Esophagus squamous epithelium (tissue), 5 donors: ENCODE results near the gene RNF149. TPM values are rescaled to one million over a fixed set of nuclear protein-coding genes. Genes with fewer than 3 reads are reported as not detected.

Source experiments
- DNase-seq: peaks from one replicate; lab custom pipeline; 2025; lab: John Stamatoyannopoulos, UW
- H3K27ac ChIP-seq, 4 donors: fragments of 200-600 bp; sonication (generic); one replicate each; pipeline ENCODE4 v1.5.1; 2016 to 2019; ENCODE audit warnings: mild to moderate bottlenecking in 1 of 4
- H3K27me3 ChIP-seq, 4 donors: fragments of 200-600 bp; sonication (generic); 1 replicate in 3 of 4; 2 replicates in 1 of 4; pipeline versions ENCODE4 v1.5.1 to v1.6.0; 2017 to 2021; ENCODE audit warnings: antibody characterized with exemption in 1 of 4
- H3K36me3 ChIP-seq, 3 donors: fragments of 200-600 bp; sonication (generic); one replicate each; pipeline ENCODE4 v1.5.1; 2016 to 2019
- H3K4me1 ChIP-seq, 3 donors: fragments of 200-600 bp; sonication (generic); one replicate each; pipeline ENCODE4 v1.5.1; 2017 to 2019
- H3K4me3 ChIP-seq, 4 donors: fragments of 200-600 bp; sonication (generic); 1 replicate in 3 of 4; 2 replicates in 1 of 4; pipeline ENCODE4 v1.5.1; 2016 to 2019; ENCODE audit warnings: mild to moderate bottlenecking in 2 of 4, moderate library complexity in 1 of 4
- H3K9me3 ChIP-seq, 3 donors: fragments of 200-600 bp; sonication (generic); one replicate each; pipeline ENCODE4 v1.5.1; 2016 to 2019
- POLR2A ChIP-seq, 4 donors: fragments of 450-650 bp; IDR thresholded peaks; one replicate each; pipeline ENCODE4 v1.6.1; 2017; ENCODE audit warnings: antibody characterized with exemption in 4 of 4, mild to moderate bottlenecking in 4 of 4, moderate library complexity in 3 of 4
- WGBS, 2 donors: methylation state at CpG; one replicate each; pipeline ENCODE4 v1.1.5; 2018; 5-methylcytosine and 5-hydroxymethylcytosine counted together
- intact Hi-C: fragments of 100-400 bp; cut with DNase I; formaldehyde crosslinking; loops from one replicate; pipeline ENCODE4 v1.15.0; 2022
- total RNA-seq, 4 donors: library from RNA; depleted of rRNA; stranded (reverse); fragments of >200 nt; gene quantifications; one replicate each; pipeline ENCODE4 v1.1.0, GENCODE V29; 2016
- TF ChIP-seq, protein P1 (sequence below), 6 experiments: fragments of 450-650 bp in 4 of 6; fragments of 200-600 bp in 2 of 6; sonication (generic) in 2 of 6; IDR thresholded peaks; one replicate each; pipeline ENCODE4 v1.5.1; 2016 to 2019; ENCODE audit warnings: antibody characterized with exemption in 6 of 6, mild to moderate bottlenecking in 4 of 6, moderate library complexity in 4 of 6
- donor health status: DM: yes; HTN: yes; CAD: no.

The RNF149 gene
- total RNA-seq, 4 donors from 2014 or later = 80.3 to 117 (median 110) TPM

DNA sequence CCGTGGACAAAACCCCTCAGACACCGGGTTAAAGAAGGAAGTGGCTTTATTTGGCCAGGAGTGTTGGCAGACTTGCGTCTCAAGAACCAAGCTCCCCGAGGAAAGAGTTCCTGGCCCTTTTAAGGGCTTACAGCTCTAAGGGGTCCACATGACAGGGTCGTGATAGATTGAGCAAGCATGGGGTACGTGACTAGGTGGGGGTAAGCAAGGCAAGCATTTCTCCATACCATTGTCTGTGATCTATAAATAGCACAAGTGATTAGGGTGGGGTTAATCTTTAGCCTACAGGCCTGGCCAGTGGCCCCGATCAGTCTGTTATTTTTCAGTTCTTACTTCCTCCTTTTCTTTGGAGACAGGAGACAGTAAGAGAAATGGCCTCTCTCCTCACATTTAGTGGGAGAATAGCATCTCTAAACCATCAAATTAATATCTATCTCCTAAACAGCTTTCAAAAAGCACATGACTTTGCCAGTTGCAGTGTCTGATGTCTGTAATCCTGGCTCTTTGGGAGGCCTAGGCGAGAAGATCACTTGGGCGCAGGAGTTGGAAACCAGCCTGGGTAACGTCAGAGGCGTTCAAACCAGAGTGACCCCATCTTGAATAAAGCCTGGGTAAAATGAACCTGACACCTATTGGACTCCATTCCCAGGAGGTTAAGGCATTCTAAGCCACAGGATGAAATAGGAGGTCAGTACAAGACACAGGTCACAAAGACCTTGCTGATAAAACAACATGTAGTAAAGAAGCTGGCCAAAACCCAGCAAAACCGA is 74.1 kb downstream of the RNF149 start:
- Histone ChIP-seq H3K4me1 (peaks cover 8 to 47% (median 14%) of the 10 kb centered on the region in 3 donors), H3K27me3 (no peaks in the 10 kb centered on the region), H3K4me3 (no peak overlapping the region), H3K36me3 (no peaks in the 10 kb centered on the region), H3K9me3 (no peaks in the 10 kb centered on the region), H3K27ac (no peak overlapping the region)
- intact Hi-C loops = no loop called here
- TF ChIP-seq POLR2A (IDR thresholded peaks at IDR 0.05) = no peak
- TF ChIP-seq, protein P1, sequence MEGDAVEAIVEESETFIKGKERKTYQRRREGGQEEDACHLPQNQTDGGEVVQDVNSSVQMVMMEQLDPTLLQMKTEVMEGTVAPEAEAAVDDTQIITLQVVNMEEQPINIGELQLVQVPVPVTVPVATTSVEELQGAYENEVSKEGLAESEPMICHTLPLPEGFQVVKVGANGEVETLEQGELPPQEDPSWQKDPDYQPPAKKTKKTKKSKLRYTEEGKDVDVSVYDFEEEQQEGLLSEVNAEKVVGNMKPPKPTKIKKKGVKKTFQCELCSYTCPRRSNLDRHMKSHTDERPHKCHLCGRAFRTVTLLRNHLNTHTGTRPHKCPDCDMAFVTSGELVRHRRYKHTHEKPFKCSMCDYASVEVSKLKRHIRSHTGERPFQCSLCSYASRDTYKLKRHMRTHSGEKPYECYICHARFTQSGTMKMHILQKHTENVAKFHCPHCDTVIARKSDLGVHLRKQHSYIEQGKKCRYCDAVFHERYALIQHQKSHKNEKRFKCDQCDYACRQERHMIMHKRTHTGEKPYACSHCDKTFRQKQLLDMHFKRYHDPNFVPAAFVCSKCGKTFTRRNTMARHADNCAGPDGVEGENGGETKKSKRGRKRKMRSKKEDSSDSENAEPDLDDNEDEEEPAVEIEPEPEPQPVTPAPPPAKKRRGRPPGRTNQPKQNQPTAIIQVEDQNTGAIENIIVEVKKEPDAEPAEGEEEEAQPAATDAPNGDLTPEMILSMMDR (IDR thresholded peaks at IDR 0.05) = no peak
- 50 to 53% methylated on average over 12 of the region's 12 CpGs for WGBS, 2 donors
- DNase-seq = no peak

- Histone ChIP-seq H3K36me3 (no peaks in the 10 kb centered on the region), H3K27ac (no peak overlapping the region), H3K27me3 (no peaks in the 10 kb centered on the region), H3K9me3 (no peaks in the 10 kb centered on the region), H3K4me3 (no peak overlapping the region), H3K4me1 (peaks cover 0 to 32% (median 3%) of the 10 kb centered on the region in 3 donors)
- WGBS, 2 donors = 82 to 90% methylated on average over 6 of the region's 6 CpGs
- TF ChIP-seq, protein P1 (IDR thresholded peaks at IDR 0.05) = no peak
- TF ChIP-seq POLR2A (IDR thresholded peaks at IDR 0.05) = no peak
- intact Hi-C loops = no loop called here
- DNase-seq = no peak
Observed at GRCh38 chr2:101232770-101233169, 75.7 kb downstream of the RNF149 start.

- Histone ChIP-seq H3K4me3 (no peak overlapping the region), H3K4me1 (peaks cover 0 to 26% (median 3%) of the 10 kb centered on the region in 3 donors), H3K27ac (no peak overlapping the region), H3K36me3 (no peaks in the 10 kb centered on the region), H3K27me3 (no peaks in the 10 kb centered on the region), H3K9me3 (no peaks in the 10 kb centered on the region)
- no peak for DNase-seq
- no peak for TF ChIP-seq POLR2A (IDR thresholded peaks at IDR 0.05)
- TF ChIP-seq, protein P1 (IDR thresholded peaks at IDR 0.05) = no peak
- intact Hi-C loops = no loop called here
- 85 to 86% methylated on average over 6 of the region's 6 CpGs for WGBS, 2 donors
Observed at GRCh38 chr2:101231937-101232730, 76.4 kb downstream of the RNF149 start.

GRCh38 chr2:101231240-101231639 is 77.3 kb downstream of the RNF149 start:
- no peak for DNase-seq
- H3K27me3 ChIP-seq = no peaks in the 10 kb centered on the region
- no peak overlapping the region for H3K4me3 ChIP-seq
- intact Hi-C loops = no loop called here
- H3K27ac ChIP-seq = no peak overlapping the region
- H3K36me3 ChIP-seq = no peaks in the 10 kb centered on the region
- no peaks in the 10 kb centered on the region for H3K9me3 ChIP-seq
- no peak for TF ChIP-seq POLR2A (IDR thresholded peaks at IDR 0.05)
- TF ChIP-seq, protein P1 (IDR thresholded peaks at IDR 0.05) = no peak
- WGBS, 2 donors = 89 to 100% methylated on average over 1 of the region's 1 CpG
- peaks cover 0 to 26% (median 3%) of the 10 kb centered on the region in 3 donors for H3K4me1 ChIP-seq

- intact Hi-C loops = no loop called here
- TF ChIP-seq, protein P1 (IDR thresholded peaks at IDR 0.05) = no peak
- no peak for TF ChIP-seq POLR2A (IDR thresholded peaks at IDR 0.05)
- Histone ChIP-seq H3K27ac (no peak overlapping the region), H3K36me3 (no peaks in the 10 kb centered on the region), H3K9me3 (no peaks in the 10 kb centered on the region), H3K27me3 (no peaks in the 10 kb centered on the region), H3K4me3 (no peak overlapping the region), H3K4me1 (peaks cover 0 to 20% (median 0%) of the 10 kb centered on the region in 3 donors)
- DNase-seq = no peak
- 65 to 81% methylated on average over 2 of the region's 2 CpGs for WGBS, 2 donors
Observed at GRCh38 chr2:101230541-101231001, 77.9 kb downstream of the RNF149 start.
